Mesenchymal stem cell (in vitro differentiated cells and primary cell): ENCODE results near the gene SAMSN1. TPM values are rescaled to one million over a fixed set of nuclear protein-coding genes. Genes with fewer than 3 reads are reported as not detected.

Experiments used
- DNase-seq: peaks from one replicate; pipeline ENCODE4 v3.0.0-alpha.2; 2013
- H2AFZ ChIP-seq: one replicate; pipeline ENCODE4 v1.6.1; 2013; ENCODE audit warnings: low read depth, mild to moderate bottlenecking, control low read depth, inconsistent platforms, low read length, moderate library complexity
- H2AK5ac ChIP-seq: 2 replicates; pipeline ENCODE4 v1.6.1; 2013; ENCODE audit warnings: low read length, moderate library complexity, mild to moderate bottlenecking, inconsistent platforms; ENCODE audit not compliant: severe bottlenecking
- H2BK120ac ChIP-seq: one replicate; pipeline ENCODE4 v1.6.1; 2013; ENCODE audit warnings: low read depth, mild to moderate bottlenecking, inconsistent platforms, low read length, moderate library complexity
- H2BK12ac ChIP-seq, 2 experiments: one replicate each; pipeline ENCODE4 v1.6.1; 2013; ENCODE audit warnings: inconsistent platforms in 2 of 2, low read length in 2 of 2, mild to moderate bottlenecking in 2 of 2, moderate library complexity in 2 of 2, control low read depth in 1 of 2
- H2BK15ac ChIP-seq: one replicate; pipeline ENCODE4 v1.6.1; 2013; ENCODE audit warnings: mild to moderate bottlenecking, low read depth, inconsistent platforms; ENCODE audit not compliant: poor library complexity, severe bottlenecking
- H2BK5ac ChIP-seq: 2 replicates; pipeline ENCODE4 v1.6.1; 2013; ENCODE audit warnings: low read depth, mild to moderate bottlenecking, low read length, control low read depth, inconsistent platforms; ENCODE audit not compliant: poor library complexity, severe bottlenecking
- H3K14ac ChIP-seq, 2 experiments: one replicate each; pipeline ENCODE4 v1.6.1; 2013; ENCODE audit warnings: inconsistent platforms in 2 of 2, low read length in 2 of 2, control low read depth in 1 of 2, mild to moderate bottlenecking in 1 of 2, moderate library complexity in 1 of 2
- H3K18ac ChIP-seq, 2 experiments: one replicate each; pipeline ENCODE4 v1.6.1; 2013; ENCODE audit warnings: inconsistent platforms in 2 of 2, low read length in 2 of 2, control low read depth in 1 of 2, low read depth in 1 of 2, mild to moderate bottlenecking in 1 of 2
- H3K23ac ChIP-seq, 2 experiments: one replicate each; pipeline ENCODE4 v1.6.1; 2013; ENCODE audit warnings: inconsistent platforms in 2 of 2, low read length in 2 of 2, mild to moderate bottlenecking in 2 of 2, moderate library complexity in 2 of 2, control low read depth in 1 of 2
- H3K27ac ChIP-seq: 2 replicates; pipeline ENCODE4 v1.5.1; 2013; ENCODE audit warnings: mild to moderate bottlenecking, moderate library complexity, low read length, control low read depth, inconsistent platforms; ENCODE audit not compliant: poor library complexity, severe bottlenecking
- H3K27me3 ChIP-seq, 2 experiments: 2 replicates each; pipeline versions ENCODE4 v1.6.1 to v1.7.0; 2013; ENCODE audit warnings: low read length in 2 of 2, mild to moderate bottlenecking in 2 of 2, moderate library complexity in 2 of 2, control low read depth in 1 of 2, inconsistent platforms in 1 of 2; ENCODE audit not compliant: control insufficient read depth in 1 of 2, insufficient read depth in 1 of 2
- H3K36me3 ChIP-seq, 2 experiments: 2 replicates each; pipeline versions ENCODE4 v1.6.1 to v1.7.0; 2013; ENCODE audit warnings: low read length in 2 of 2, control low read depth in 1 of 2, inconsistent platforms in 1 of 2, low read depth in 1 of 2, mild to moderate bottlenecking in 1 of 2; ENCODE audit not compliant: insufficient read depth in 2 of 2, control insufficient read depth in 1 of 2
- H3K4ac ChIP-seq, 2 experiments: one replicate each; pipeline ENCODE4 v1.6.1; 2013; ENCODE audit warnings: inconsistent platforms in 2 of 2, low read length in 2 of 2, mild to moderate bottlenecking in 2 of 2, moderate library complexity in 2 of 2, control low read depth in 1 of 2, low read depth in 1 of 2
- H3K4me1 ChIP-seq: 2 replicates; pipeline ENCODE4 v1.6.1; 2013; ENCODE audit warnings: low read depth, low read length, control low read depth; ENCODE audit not compliant: control insufficient read depth, insufficient read depth
- H3K4me2 ChIP-seq: 2 replicates; pipeline ENCODE4 v1.6.1; 2013; ENCODE audit warnings: low read length, mild to moderate bottlenecking, inconsistent platforms; ENCODE audit not compliant: poor library complexity, severe bottlenecking
- H3K4me3 ChIP-seq, 2 experiments: 2 replicates each; pipeline versions ENCODE4 v1.5.1 to v1.7.0; 2013; ENCODE audit warnings: low read length in 2 of 2, mild to moderate bottlenecking in 2 of 2, control low read depth in 1 of 2, low read depth in 1 of 2; ENCODE audit not compliant: insufficient read depth in 1 of 2
- H3K79me1 ChIP-seq: replicated peaks from 2 replicates; pipeline ENCODE4 v1.6.1; 2013; ENCODE audit warnings: mild to moderate bottlenecking, control low read depth, low read length, inconsistent platforms; ENCODE audit not compliant: poor library complexity, severe bottlenecking
- H3K9ac ChIP-seq: 2 replicates; pipeline ENCODE4 v1.7.0; 2013; ENCODE audit warnings: mild to moderate bottlenecking, low read length, moderate library complexity
- H3K9me3 ChIP-seq: 2 replicates; pipeline ENCODE4 v1.7.0; 2013; ENCODE audit warnings: mild to moderate bottlenecking, low read length; ENCODE audit not compliant: control insufficient read depth
- H4K8ac ChIP-seq: one replicate; pipeline ENCODE4 v1.6.1; 2013; ENCODE audit warnings: inconsistent platforms, mild to moderate bottlenecking, low read length, moderate library complexity
- H4K91ac ChIP-seq: one replicate; pipeline ENCODE4 v1.6.1; 2013; ENCODE audit warnings: mild to moderate bottlenecking, low read length, inconsistent platforms
- WGBS: methylation state at CpG from one replicate; pipeline ENCODE4 v1.1.7; 2013; ENCODE audit warnings: mixed read lengths; 5-methylcytosine and 5-hydroxymethylcytosine counted together
- polyA plus RNA-seq, 2 experiments: library from polyadenylated mRNA; stranded (reverse); fragments of 200-250 nt; gene quantifications; one replicate each; pipeline ENCODE4 v1.2.3, GENCODE V29; 2013

SAMSN1 gene
- polyA plus RNA-seq (2013, experiment 1 of 2) = 0.25 TPM
- 0.18 TPM for polyA plus RNA-seq (2013, experiment 2 of 2)

DNA sequence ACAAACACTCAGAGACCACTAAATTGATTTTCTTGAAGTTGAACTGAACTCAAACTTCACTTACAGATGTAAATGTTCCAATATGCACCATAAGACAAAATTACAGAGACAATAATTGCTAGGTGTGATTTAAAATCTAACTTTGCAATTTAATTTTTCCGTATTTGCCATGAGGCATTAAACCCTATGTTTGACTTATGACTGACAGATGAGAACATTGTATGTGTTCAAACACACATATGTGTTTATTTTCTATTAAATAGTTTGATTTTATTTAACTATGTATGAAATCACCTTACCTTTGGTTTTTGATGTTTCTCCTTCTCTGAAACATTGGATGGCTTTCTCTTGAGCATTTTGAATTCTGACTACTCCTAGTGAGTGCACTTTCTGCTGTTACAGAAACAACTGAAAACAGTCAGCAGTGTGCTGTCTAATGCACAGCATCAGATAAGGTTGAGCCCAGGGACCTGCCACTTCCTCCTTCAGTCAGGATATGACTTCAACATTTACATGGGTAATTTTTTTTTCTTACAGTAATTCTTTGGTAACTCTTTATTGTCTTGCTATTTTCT lies at the start of gene SAMSN1:
Gene SAMSN1 (minus strand): TSS at position 410 of the 575 bp plus-strand sequence. CDS start 54 bp downstream, at position 356.
- H3K9ac ChIP-seq = no peak within 1 kb of the TSS
- no peak within 1 kb of the TSS for H4K91ac ChIP-seq
- no peak within 1 kb of the TSS for H2AK5ac ChIP-seq
- H3K9me3 ChIP-seq = no peaks in the 10 kb centered on the region
- H3K4me3 ChIP-seq = no peak within 1 kb of the TSS
- H3K23ac ChIP-seq = no peak within 1 kb of the TSS
- no peak within 1 kb of the TSS for H3K27ac ChIP-seq
- H2BK5ac ChIP-seq = no peak within 1 kb of the TSS
- H3K4me1 ChIP-seq = no peaks in the 10 kb centered on the region
- H2BK120ac ChIP-seq = no peak within 1 kb of the TSS
- H3K36me3 ChIP-seq = no peaks in the 10 kb centered on the region
- H3K27me3 ChIP-seq = no peaks in the 10 kb centered on the region
- H2BK12ac ChIP-seq = no peak within 1 kb of the TSS
- no peak within 1 kb of the TSS for H3K4ac ChIP-seq
- no peak within 1 kb of the TSS for H3K18ac ChIP-seq
- DNase-seq = peak; percentile 26
- H4K8ac ChIP-seq = no peak within 1 kb of the TSS
- no peak within 1 kb of the TSS for H2AFZ ChIP-seq
- WGBS = no CpG with 5 or more reads among the region's 1 CpG
- H3K14ac ChIP-seq = no peak within 1 kb of the TSS
- H2BK15ac ChIP-seq = no peak within 1 kb of the TSS
- H3K4me2 ChIP-seq = no peak within 1 kb of the TSS
- H3K79me1 ChIP-seq = no peaks in the 10 kb centered on the region

DNA sequence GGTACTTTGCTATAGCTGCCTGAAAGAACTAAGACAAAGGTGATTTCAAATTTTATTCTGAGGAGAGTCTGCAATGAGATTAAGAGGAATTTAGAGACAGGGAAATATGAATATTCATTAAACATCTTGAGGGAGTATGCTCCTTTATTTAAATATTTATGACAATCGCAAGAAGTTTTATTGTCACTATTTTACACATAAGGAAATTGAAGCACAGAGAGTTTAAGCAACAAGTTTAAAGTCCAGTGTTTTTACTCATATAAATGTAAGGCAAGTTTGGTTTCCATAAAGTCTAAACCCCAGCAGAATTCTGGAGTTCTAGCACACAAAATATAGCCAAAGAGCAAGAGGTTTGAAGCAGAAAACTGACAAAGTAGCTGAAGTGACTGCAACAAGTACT lies 49.3 kb upstream of the SAMSN1 start:
- no peaks in the 10 kb centered on the region for H3K4me1 ChIP-seq
- H3K14ac ChIP-seq = no peak overlapping the region
- no peak overlapping the region for H3K18ac ChIP-seq
- H2BK120ac ChIP-seq = no peak overlapping the region
- H2BK15ac ChIP-seq = no peak overlapping the region
- no peak for DNase-seq
- no peaks in the 10 kb centered on the region for H3K36me3 ChIP-seq
- no peak overlapping the region for H3K4ac ChIP-seq
- H4K91ac ChIP-seq = no peak overlapping the region
- H2AFZ ChIP-seq = no peak overlapping the region
- H3K4me2 ChIP-seq = no peak overlapping the region
- H2BK5ac ChIP-seq = no peak overlapping the region
- no peaks in the 10 kb centered on the region for H3K79me1 ChIP-seq
- H3K23ac ChIP-seq = no peak overlapping the region
- H3K4me3 ChIP-seq = no peak overlapping the region
- no peaks in the 10 kb centered on the region for H3K27me3 ChIP-seq
- no peaks in the 10 kb centered on the region for H3K9me3 ChIP-seq
- H3K9ac ChIP-seq = no peak overlapping the region
- H2BK12ac ChIP-seq = no peak overlapping the region
- no peak overlapping the region for H3K27ac ChIP-seq
- WGBS = no CpG with 5 or more reads among the region's 1 CpG
- no peak overlapping the region for H4K8ac ChIP-seq
- H2AK5ac ChIP-seq = no peak overlapping the region

DNA sequence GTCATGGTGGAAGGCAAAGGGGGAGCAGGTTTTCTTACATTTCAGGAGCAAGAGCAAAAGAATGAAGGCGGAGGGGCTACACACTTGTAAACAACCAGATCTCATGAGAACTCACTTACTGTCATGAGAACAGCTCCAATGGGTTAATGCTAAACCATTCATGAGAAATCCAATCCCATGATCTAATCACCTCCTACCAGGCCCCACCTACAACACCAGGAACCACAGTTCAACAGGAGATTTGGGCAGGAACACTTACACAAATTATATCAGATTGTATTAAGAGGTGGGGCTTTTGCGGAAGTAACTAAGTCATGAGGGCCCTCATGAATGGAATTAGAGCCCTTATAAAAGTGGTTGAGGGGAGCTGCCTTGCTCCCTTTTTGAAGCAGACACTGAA lies 48.9 kb upstream of the SAMSN1 start:
- Histone ChIP-seq H3K36me3 (no peaks in the 10 kb centered on the region), H2BK12ac (no peak overlapping the region), H2BK15ac (no peak overlapping the region), H3K4ac (no peak overlapping the region), H3K4me2 (no peak overlapping the region), H3K79me1 (no peaks in the 10 kb centered on the region), H3K27ac (no peak overlapping the region), H3K14ac (no peak overlapping the region), H3K4me1 (no peaks in the 10 kb centered on the region), H3K23ac (no peak overlapping the region), H3K9ac (no peak overlapping the region), H4K91ac (no peak overlapping the region), H4K8ac (no peak overlapping the region), H3K9me3 (no peaks in the 10 kb centered on the region), H3K4me3 (no peak overlapping the region), H2BK120ac (no peak overlapping the region), H2AFZ (no peak overlapping the region), H3K27me3 (no peaks in the 10 kb centered on the region), H2AK5ac (no peak overlapping the region), H3K18ac (no peak overlapping the region), H2BK5ac (no peak overlapping the region)
- 98% methylated on average over 2 of the region's 2 CpGs for WGBS
- no peak for DNase-seq

DNA sequence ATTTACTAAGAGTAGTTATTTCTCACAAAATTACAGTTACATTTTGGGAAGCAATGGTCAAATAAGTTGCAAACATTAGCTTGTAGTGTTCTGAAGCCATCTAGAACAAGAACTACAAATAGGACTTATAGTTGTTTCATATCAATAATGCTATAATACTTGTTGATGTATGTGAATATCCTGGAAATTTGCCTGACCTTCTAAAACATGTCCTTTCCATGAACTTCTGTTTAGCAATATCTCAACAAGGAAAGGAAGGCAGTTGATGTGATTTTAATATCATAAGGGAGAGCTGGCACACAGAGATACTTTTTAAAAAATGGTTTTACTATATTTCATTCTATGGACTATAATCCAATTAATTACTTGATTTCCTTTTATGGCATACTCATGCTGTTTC lies 47.1 kb upstream of the SAMSN1 start:
- Histone ChIP-seq H2BK5ac (no peak overlapping the region), H3K4ac (no peak overlapping the region)

More for the DNA sequence above, 47.1 kb upstream of the SAMSN1 start:
- no peak overlapping the region for H3K4me3 ChIP-seq
- no peak overlapping the region for H3K14ac ChIP-seq
- H2AK5ac ChIP-seq = no peak overlapping the region
- no peak overlapping the region for H3K9ac ChIP-seq
- no peak overlapping the region for H4K91ac ChIP-seq
- no peak for DNase-seq
- no peak overlapping the region for H2AFZ ChIP-seq
- no peaks in the 10 kb centered on the region for H3K79me1 ChIP-seq
- H2BK15ac ChIP-seq = no peak overlapping the region
- no peak overlapping the region for H3K18ac ChIP-seq
- H2BK120ac ChIP-seq = no peak overlapping the region
- no peaks in the 10 kb centered on the region for H3K27me3 ChIP-seq
- no peak overlapping the region for H2BK12ac ChIP-seq
- no peak overlapping the region for H3K23ac ChIP-seq
- no peaks in the 10 kb centered on the region for H3K9me3 ChIP-seq
- H3K4me2 ChIP-seq = no peak overlapping the region
- no peak overlapping the region for H4K8ac ChIP-seq
- no peak overlapping the region for H3K27ac ChIP-seq
- no peaks in the 10 kb centered on the region for H3K4me1 ChIP-seq
- no peaks in the 10 kb centered on the region for H3K36me3 ChIP-seq
